ENCODE measurements around the gene PDHB. TPM values are rescaled to one million over a fixed set of nuclear protein-coding genes. Genes with fewer than 3 reads are reported as not detected.
A peak's percentile ranks its signal among the peaks of the same experiment; 100 is the strongest.

The PDHB gene
- polyA plus RNA-seq, 3 donors = 30.5 to 125 (median 112) TPM

DNA sequence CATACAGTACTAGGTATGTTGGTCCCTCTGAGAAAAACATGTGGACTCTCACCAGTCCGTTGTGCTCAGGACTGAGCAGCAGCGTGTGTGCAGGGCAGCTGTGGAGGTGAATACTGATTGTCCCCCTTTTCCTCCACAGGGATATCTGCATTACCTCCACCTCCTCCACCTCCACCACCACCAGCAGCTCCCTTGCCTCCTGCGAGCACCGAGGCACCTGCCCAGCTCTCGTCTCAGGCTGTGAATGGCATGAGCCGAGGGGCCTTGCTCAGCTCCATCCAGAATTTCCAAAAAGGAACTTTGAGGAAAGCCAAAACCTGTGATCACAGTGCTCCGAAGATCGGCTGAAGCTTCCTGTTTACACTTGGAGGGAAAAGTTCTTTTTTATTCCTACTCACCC lies 9.0 kb downstream of the PDHB start:
- Mint-ChIP-seq H3K4me1 (peaks cover 2% of the 10 kb centered on the region), H3K9me3 (no peaks in the 10 kb centered on the region), H3K27me3 (ENCODE audit: low read depth in 3 of 3) (no peaks in the 10 kb centered on the region), H3K4me3 (no peak overlapping the region), H3K27ac (peak overlapping the region in 2 of 7 donors; percentile 38 to 45), H3K36me3 (peaks cover 85 to 95% of the 10 kb centered on the region in 2 donors)
- H3K27me3 ChIP-seq (ENCODE audit: control insufficient read depth in 2 of 2, insufficient read depth in 2 of 2, low read length in 2 of 2) = no peaks in the 10 kb centered on the region
- peaks cover 96 to 100% of the 10 kb centered on the region in 2 donors for H3K36me3 ChIP-seq (replicated peaks in 1 of 2; ENCODE audit: control insufficient read depth in 1 of 2, insufficient read depth in 2 of 2, low read length in 2 of 2)
- no peak overlapping the region for H2AFZ ChIP-seq (ENCODE audit: insufficient read depth, low read depth, low read length, poor library complexity, severe bottlenecking)
- TF ChIP-seq, protein P1, sequence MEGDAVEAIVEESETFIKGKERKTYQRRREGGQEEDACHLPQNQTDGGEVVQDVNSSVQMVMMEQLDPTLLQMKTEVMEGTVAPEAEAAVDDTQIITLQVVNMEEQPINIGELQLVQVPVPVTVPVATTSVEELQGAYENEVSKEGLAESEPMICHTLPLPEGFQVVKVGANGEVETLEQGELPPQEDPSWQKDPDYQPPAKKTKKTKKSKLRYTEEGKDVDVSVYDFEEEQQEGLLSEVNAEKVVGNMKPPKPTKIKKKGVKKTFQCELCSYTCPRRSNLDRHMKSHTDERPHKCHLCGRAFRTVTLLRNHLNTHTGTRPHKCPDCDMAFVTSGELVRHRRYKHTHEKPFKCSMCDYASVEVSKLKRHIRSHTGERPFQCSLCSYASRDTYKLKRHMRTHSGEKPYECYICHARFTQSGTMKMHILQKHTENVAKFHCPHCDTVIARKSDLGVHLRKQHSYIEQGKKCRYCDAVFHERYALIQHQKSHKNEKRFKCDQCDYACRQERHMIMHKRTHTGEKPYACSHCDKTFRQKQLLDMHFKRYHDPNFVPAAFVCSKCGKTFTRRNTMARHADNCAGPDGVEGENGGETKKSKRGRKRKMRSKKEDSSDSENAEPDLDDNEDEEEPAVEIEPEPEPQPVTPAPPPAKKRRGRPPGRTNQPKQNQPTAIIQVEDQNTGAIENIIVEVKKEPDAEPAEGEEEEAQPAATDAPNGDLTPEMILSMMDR (IDR thresholded peaks at IDR 0.05) = no peak
- no peak overlapping the region for H3K4me3 ChIP-seq (replicated peaks in 1 of 3; ENCODE audit: low read depth in 2 of 3, low read length in 3 of 3)
- H4K20me1 ChIP-seq (ENCODE audit: insufficient read depth, low read length) = peaks cover 5% of the 10 kb centered on the region
- no peak overlapping the region for H3K4me2 ChIP-seq (replicated peaks; ENCODE audit: extremely low read depth, low read length, poor library complexity, severe bottlenecking)
- H3K27ac ChIP-seq (ENCODE audit: low read depth in 1 of 2, low read length in 2 of 2) = no peak overlapping the region
- intact Hi-C loops (cut with micrococcal nuclease) = no loop called here
- H3K9ac ChIP-seq (ENCODE audit: insufficient read depth, low read length, poor library complexity, severe bottlenecking) = no peak overlapping the region
- 100% methylated on average over 2 of the region's 8 CpGs for WGBS (ENCODE audit: insufficient coverage)
- DNase-seq = no peak
- no peaks in the 10 kb centered on the region for H3K9me3 ChIP-seq (replicated peaks in 1 of 2; ENCODE audit: control insufficient read depth in 1 of 2, insufficient read depth in 1 of 2, low read length in 2 of 2)
- no peaks in the 10 kb centered on the region for H3K79me2 ChIP-seq (ENCODE audit: insufficient read depth, low read length)
- H3K4me1 ChIP-seq (ENCODE audit: control insufficient read depth in 1 of 2, insufficient read depth in 2 of 2, low read length in 2 of 2) = no peaks in the 10 kb centered on the region

- TF ChIP-seq, protein P1 (IDR thresholded peaks at IDR 0.05) = no peak
- Histone ChIP-seq H3K36me3 (replicated peaks in 1 of 2; ENCODE audit: control insufficient read depth in 1 of 2, insufficient read depth in 2 of 2, low read length in 2 of 2) (peaks cover 78 to 98% of the 10 kb centered on the region in 2 donors), H3K27ac (ENCODE audit: low read depth in 1 of 2, low read length in 2 of 2) (peak overlapping the region in 1 of 2 donors; percentile 15), H4K20me1 (ENCODE audit: insufficient read depth, low read length) (peaks cover 5% of the 10 kb centered on the region), H3K9me3 (replicated peaks in 1 of 2; ENCODE audit: control insufficient read depth in 1 of 2, insufficient read depth in 1 of 2, low read length in 2 of 2) (no peaks in the 10 kb centered on the region), H3K27me3 (ENCODE audit: control insufficient read depth in 2 of 2, insufficient read depth in 2 of 2, low read length in 2 of 2) (no peaks in the 10 kb centered on the region), H3K4me2 (replicated peaks; ENCODE audit: extremely low read depth, low read length, poor library complexity, severe bottlenecking) (no peak overlapping the region), H3K79me2 (ENCODE audit: insufficient read depth, low read length) (no peaks in the 10 kb centered on the region), H3K9ac (ENCODE audit: insufficient read depth, low read length, poor library complexity, severe bottlenecking) (no peak overlapping the region), H3K4me3 (replicated peaks in 1 of 3; ENCODE audit: low read depth in 2 of 3, low read length in 3 of 3) (no peak overlapping the region), H2AFZ (ENCODE audit: insufficient read depth, low read depth, low read length, poor library complexity, severe bottlenecking) (no peak overlapping the region), H3K4me1 (ENCODE audit: control insufficient read depth in 1 of 2, insufficient read depth in 2 of 2, low read length in 2 of 2) (peaks cover 0 to 3% of the 10 kb centered on the region in 2 donors)
- no peak overlapping the region for H3K4me3 Mint-ChIP-seq
- peaks cover 13% of the 10 kb centered on the region for H3K4me1 Mint-ChIP-seq
- DNase-seq = no peak
- 98% methylated on average over 4 of the region's 8 CpGs for WGBS (ENCODE audit: insufficient coverage)
- peaks cover 0 to 1% (median 0%) of the 10 kb centered on the region in 7 donors for H3K9me3 Mint-ChIP-seq
- intact Hi-C loops (cut with micrococcal nuclease) = no loop called here
- H3K36me3 Mint-ChIP-seq = peaks cover 75 to 88% of the 10 kb centered on the region in 2 donors
- H3K27me3 Mint-ChIP-seq (ENCODE audit: low read depth in 3 of 3) = peaks cover 0 to 1% (median 0%) of the 10 kb centered on the region in 3 donors
- peak overlapping the region in 1 of 7 donors; percentile 59 for H3K27ac Mint-ChIP-seq
These were observed 10.8 kb downstream of the PDHB start for GRCh38 chr3:58422756-58423325.
